Nephron progenitor cell (in vitro differentiated cells): ENCODE results near the gene TNS1.

ENCODE experiments used
- DNase-seq: peaks from one replicate; pipeline ENCODE4 v3.0.0; 2021
- H3K27ac Mint-ChIP-seq: 2 replicates; pipeline ENCODE4 v1.8.0; 2021; ENCODE audit warnings: mild to moderate bottlenecking, moderate library complexity, mixed read lengths
- H3K27me3 Mint-ChIP-seq: 2 replicates; pipeline ENCODE4 v1.8.0; 2021; ENCODE audit warnings: mild to moderate bottlenecking, low read depth, mixed read lengths; ENCODE audit not compliant: poor library complexity
- H3K36me3 Mint-ChIP-seq: 2 replicates; pipeline ENCODE4 v1.8.0; 2021; ENCODE audit warnings: low read depth, mixed read lengths
- H3K4me1 Mint-ChIP-seq: 2 replicates; pipeline ENCODE4 v1.8.0; 2021; ENCODE audit warnings: mixed read lengths
- H3K4me3 Mint-ChIP-seq: 2 replicates; pipeline ENCODE4 v1.8.0; 2021; ENCODE audit warnings: mild to moderate bottlenecking, moderate library complexity, mixed read lengths
- H3K9me3 Mint-ChIP-seq: 2 replicates; pipeline ENCODE4 v1.8.0; 2021; ENCODE audit warnings: mild to moderate bottlenecking, moderate library complexity, mixed read lengths
- TF ChIP-seq, protein P1 (sequence below): fragments of 200-600 bp; sonication (generic); IDR thresholded peaks from 2 replicates; pipeline ENCODE4 v1.5.0; 2021; ENCODE audit warnings: antibody characterized with exemption

TNS1 gene

DNA sequence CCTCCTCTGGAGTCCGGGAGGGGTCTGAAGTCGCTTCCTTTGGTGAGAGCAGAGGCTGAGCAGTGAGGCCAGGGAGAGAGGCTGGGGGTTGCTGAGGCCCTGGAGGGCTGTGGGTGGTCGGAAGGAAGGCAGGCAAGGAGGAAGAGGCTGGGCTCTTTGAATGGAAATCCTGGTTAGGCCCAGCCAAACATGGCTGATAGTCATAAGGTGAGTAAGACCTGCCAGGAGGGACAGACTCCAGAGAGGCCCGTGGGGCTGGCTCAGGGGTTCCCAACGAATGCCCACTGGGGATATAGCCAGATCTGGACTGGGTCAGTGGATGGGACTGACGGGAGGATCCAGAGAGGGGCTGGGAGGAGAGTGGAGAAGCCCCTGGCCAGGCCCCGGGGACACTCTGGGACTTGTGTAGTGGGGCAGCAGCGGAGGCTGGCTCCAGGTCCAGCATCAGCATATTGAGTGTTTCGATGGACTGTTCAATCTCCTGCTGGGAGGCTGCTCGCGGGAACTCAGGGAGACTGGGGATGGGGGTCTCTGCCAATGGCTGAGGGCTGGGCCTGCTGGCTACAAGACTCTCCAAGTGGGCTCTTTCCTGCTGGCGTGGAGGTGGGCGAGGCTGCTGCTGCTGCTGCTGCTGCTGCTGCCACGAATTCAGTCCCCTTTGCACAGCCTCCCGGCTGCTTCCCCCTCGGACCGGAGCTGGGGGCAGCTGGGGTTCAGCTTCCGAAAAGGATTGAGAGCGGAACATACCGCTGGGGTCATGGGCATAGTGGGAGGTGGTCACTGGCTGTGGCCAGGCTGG, 155.0 kb downstream of the TNS1 start:
- no peaks in the 10 kb centered on the region for H3K27me3 Mint-ChIP-seq
- H3K4me1 Mint-ChIP-seq, result peaks cover 28% of the 10 kb centered on the region
- DNase-seq, result no peak
- no peak overlapping the region for H3K4me3 Mint-ChIP-seq
- H3K27ac Mint-ChIP-seq, result no peak overlapping the region
- H3K9me3 Mint-ChIP-seq, result no peaks in the 10 kb centered on the region
- H3K36me3 Mint-ChIP-seq, result peaks cover 7% of the 10 kb centered on the region
- TF ChIP-seq, protein P1, sequence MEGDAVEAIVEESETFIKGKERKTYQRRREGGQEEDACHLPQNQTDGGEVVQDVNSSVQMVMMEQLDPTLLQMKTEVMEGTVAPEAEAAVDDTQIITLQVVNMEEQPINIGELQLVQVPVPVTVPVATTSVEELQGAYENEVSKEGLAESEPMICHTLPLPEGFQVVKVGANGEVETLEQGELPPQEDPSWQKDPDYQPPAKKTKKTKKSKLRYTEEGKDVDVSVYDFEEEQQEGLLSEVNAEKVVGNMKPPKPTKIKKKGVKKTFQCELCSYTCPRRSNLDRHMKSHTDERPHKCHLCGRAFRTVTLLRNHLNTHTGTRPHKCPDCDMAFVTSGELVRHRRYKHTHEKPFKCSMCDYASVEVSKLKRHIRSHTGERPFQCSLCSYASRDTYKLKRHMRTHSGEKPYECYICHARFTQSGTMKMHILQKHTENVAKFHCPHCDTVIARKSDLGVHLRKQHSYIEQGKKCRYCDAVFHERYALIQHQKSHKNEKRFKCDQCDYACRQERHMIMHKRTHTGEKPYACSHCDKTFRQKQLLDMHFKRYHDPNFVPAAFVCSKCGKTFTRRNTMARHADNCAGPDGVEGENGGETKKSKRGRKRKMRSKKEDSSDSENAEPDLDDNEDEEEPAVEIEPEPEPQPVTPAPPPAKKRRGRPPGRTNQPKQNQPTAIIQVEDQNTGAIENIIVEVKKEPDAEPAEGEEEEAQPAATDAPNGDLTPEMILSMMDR, result no peak

DNA sequence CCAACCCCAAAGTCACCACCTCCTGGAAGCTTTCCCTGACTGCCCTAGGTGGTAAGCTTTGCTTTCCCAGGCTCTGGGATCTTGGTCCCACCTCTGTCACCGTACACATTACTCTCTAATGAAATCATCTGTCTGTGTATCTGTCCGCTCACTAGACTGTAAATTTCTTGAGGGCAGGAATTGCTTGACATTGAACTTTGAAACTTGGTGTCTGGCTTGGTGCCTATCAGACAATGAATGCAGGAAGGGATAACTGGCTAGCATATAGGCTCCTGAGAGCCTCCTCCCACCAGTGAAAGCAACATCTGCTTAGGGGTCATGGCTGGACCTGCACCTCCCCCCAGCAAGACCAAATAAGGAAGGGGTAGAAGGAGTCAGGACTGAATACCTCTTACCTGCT, 155.7 kb downstream of the TNS1 start:
- Mint-ChIP-seq H3K27ac (no peak overlapping the region), H3K27me3 (no peaks in the 10 kb centered on the region), H3K36me3 (peaks cover 7% of the 10 kb centered on the region), H3K4me1 (peaks cover 22% of the 10 kb centered on the region), H3K4me3 (no peak overlapping the region), H3K9me3 (no peaks in the 10 kb centered on the region)
- no peak for DNase-seq
- TF ChIP-seq, protein P1, result no peak

DNA sequence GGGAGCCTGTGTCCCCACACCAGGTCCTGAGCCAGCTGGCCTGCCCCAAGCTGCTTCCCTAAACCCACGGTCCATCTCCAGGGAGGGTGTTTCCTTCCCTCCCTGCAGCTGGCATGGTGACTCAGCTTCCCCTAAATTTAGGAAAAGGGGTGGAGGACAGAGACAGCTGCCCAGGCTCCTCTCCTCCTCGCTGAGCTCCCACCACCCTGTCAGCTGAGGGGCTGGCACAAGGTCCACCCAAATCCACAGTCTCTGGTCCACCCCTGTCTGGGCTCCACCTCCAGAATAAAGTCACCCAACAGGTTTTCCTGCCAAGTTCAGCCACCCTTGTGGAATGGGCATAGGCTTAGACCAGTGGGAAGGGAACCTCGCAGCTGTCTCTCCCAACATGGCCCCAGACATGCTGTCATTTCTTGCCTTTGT, 156.5 kb downstream of the TNS1 start:
- Mint-ChIP-seq H3K36me3 (peaks cover 7% of the 10 kb centered on the region), H3K27ac (no peak overlapping the region), H3K27me3 (no peaks in the 10 kb centered on the region), H3K4me1 (peaks cover 16% of the 10 kb centered on the region), H3K9me3 (no peaks in the 10 kb centered on the region), H3K4me3 (no peak overlapping the region)
- no peak for DNase-seq
- TF ChIP-seq, protein P1, result no peak

DNA sequence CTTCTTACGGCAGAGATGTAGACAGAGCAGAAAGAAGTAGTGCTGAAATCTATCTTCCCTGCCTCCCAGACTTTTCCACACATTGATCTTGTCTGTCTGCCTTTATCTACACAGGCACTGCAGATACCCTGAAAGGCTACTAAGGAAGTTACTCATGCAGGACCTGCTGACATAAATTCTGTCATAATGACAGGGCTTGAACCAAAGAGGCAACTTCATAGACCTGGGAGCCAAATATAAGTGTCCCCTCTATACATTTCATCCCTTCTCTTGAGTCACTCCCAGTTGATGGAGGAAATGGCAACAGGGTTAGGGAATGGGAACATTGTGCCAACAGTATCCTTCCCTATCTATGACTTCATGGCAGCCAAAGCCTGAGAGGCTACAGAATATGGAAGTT, 157.5 kb downstream of the TNS1 start:
- DNase-seq, result no peak
- TF ChIP-seq, protein P1, result no peak
- no peak overlapping the region for H3K4me3 Mint-ChIP-seq
- no peak overlapping the region for H3K27ac Mint-ChIP-seq
- H3K4me1 Mint-ChIP-seq, result peaks cover 6% of the 10 kb centered on the region
- no peaks in the 10 kb centered on the region for H3K9me3 Mint-ChIP-seq
- H3K27me3 Mint-ChIP-seq, result no peaks in the 10 kb centered on the region
- H3K36me3 Mint-ChIP-seq, result peaks cover 7% of the 10 kb centered on the region

DNA sequence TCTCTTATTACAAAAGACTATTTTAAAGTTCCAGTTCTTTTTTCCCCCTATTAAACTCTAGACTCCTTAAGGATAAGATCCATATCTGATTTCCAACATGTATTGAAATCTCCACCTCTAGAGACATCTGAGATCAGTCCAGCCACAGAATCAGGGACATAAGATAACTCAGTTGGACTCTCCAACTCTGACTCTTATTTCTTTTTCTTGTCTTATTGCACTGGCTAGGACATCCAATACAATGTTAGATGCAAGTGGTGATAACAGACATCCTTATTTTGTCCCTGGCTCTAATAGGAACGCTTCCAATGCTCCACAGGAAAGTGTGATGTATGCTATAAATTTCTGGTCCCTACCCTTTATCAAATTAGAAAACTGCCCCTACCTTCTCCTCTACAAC, 158.1 kb downstream of the TNS1 start:
- TF ChIP-seq, protein P1, result no peak
- Mint-ChIP-seq H3K27me3 (no peaks in the 10 kb centered on the region), H3K4me1 (no peaks in the 10 kb centered on the region), H3K9me3 (no peaks in the 10 kb centered on the region), H3K36me3 (peaks cover 7% of the 10 kb centered on the region), H3K4me3 (no peak overlapping the region), H3K27ac (no peak overlapping the region)
- no peak for DNase-seq

DNA sequence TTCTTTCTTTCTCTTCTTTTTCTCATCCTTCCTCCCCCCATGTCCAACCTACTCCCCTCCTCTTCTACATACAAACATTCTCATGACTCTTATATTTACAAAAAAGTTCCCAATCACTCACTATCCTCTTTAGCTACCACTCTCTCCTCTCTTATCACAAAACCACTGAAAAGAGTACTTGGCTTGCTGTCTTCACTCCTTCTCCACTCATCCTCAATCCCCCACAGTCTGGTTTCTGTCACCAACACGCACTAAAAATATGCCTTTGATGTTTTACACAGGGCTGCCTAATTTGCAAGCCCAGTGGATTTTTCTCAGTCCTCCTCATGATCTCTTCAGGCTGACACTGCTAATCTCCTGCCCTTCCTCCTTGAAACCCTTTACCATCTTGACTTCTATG, 159.5 kb downstream of the TNS1 start:
- Mint-ChIP-seq H3K27me3 (no peaks in the 10 kb centered on the region), H3K9me3 (no peaks in the 10 kb centered on the region), H3K27ac (no peak overlapping the region), H3K36me3 (peaks cover 7% of the 10 kb centered on the region), H3K4me3 (no peak overlapping the region), H3K4me1 (peaks cover 13% of the 10 kb centered on the region)
- TF ChIP-seq, protein P1, result no peak
- no peak for DNase-seq
